OCI-LY1 (cell line): Measurements from ENCODE around the gene CCNE1.

ENCODE experiments used
- EZH2 ChIP-seq: fragments of 200-600 bp; sonication (generic), shearing (Covaris generic); IDR thresholded peaks from 2 replicates; pipeline ENCODE4 v1.8.0; 2017; ENCODE audit warnings: borderline replicate concordance, mixed run types, mild to moderate bottlenecking, antibody characterized with exemption, low read length, moderate library complexity, mixed read lengths
- TF ChIP-seq, protein P1 (sequence below): fragments of 200-600 bp; sonication (generic), shearing (Covaris generic); IDR thresholded peaks from 2 replicates; pipeline ENCODE4 v1.5.1; 2017; ENCODE audit warnings: mild to moderate bottlenecking, antibody characterized with exemption, low read length, moderate library complexity, mixed read lengths

DNA sequence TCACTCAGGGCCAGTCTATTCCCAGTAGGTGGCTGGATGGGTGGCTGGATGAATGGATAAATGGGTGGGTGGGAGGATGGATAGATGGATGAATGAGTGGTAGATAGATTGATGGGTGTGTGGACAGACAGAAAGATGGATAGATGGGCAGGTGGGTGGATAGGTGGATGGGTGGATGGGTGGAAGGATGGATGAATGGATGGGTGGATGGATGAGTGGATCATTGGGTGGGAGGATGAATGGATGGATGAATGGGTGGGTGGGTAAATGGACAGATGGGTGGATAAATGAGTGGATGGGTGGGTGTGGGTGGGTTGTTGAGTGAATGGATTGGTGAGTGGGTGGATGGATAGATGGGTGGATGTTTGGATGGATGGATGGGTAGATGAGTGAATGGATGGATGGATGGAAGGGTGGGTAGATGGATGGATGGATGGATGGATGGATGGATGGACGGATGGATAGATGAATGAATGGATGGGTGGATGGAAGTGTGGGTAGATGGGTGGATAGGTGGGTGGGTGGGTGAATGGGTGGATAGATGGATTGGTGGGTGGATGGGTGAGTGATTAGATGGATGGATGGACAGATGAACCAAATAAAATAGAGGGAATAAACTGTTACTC lies 27.1 kb upstream of the CCNE1 start:
- TF ChIP-seq, protein P1, sequence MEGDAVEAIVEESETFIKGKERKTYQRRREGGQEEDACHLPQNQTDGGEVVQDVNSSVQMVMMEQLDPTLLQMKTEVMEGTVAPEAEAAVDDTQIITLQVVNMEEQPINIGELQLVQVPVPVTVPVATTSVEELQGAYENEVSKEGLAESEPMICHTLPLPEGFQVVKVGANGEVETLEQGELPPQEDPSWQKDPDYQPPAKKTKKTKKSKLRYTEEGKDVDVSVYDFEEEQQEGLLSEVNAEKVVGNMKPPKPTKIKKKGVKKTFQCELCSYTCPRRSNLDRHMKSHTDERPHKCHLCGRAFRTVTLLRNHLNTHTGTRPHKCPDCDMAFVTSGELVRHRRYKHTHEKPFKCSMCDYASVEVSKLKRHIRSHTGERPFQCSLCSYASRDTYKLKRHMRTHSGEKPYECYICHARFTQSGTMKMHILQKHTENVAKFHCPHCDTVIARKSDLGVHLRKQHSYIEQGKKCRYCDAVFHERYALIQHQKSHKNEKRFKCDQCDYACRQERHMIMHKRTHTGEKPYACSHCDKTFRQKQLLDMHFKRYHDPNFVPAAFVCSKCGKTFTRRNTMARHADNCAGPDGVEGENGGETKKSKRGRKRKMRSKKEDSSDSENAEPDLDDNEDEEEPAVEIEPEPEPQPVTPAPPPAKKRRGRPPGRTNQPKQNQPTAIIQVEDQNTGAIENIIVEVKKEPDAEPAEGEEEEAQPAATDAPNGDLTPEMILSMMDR, result no peak
- TF ChIP-seq EZH2, result no peak
